Measurements from ENCODE around the gene TBC1D2B.

The TBC1D2B gene

DNA sequence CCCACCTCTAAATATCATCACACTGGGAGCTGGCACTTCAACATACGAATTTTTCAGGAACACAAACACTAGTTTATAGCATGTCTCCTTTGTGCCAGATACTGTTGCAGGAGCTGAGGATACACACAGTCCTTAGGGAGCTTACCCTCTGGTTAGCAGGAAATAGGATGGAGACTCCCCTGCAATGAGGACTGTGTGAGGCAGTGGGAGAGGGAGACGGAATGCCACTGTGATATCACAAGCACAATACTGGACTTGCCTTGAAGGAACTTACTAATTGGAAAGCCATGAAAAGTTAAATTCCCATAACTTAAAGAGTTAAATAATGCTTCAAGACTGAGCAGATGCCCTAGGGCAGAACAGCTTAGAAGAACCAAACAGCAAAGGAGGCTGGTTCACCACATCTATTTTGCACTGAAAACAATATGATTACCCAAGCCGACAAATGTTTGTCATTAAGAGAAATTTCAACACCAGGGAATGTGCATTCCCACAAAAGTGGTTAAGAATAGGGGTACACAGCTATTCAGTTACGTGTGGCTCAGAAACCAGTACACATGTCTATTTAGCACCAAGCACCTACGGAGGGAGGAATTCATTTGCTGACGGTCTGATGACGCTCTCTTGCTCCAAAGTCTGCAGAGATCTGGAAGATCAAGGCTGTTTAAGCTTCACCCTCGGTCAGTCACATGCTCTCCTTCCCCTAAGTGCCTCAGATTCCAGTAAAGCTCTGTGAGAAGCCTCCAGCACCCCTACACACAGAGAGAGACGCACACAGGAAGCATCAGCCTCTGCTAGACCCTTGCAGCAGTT is 5.2 kb downstream of the TBC1D2B start:
- H3K4me3 Mint-ChIP-seq = peak overlapping the region; percentile 67
- H3K9me3 Mint-ChIP-seq = no peaks in the 10 kb centered on the region
- H3K27me3 Mint-ChIP-seq = no peaks in the 10 kb centered on the region
- peaks cover 69% of the 10 kb centered on the region for H3K4me1 Mint-ChIP-seq (ENCODE audit: low read depth)
- intact Hi-C loops (cut with micrococcal nuclease) = loop anchor here (5.0 kb wide), 1 partner anchor 35 kb away; no protein-coding TSS in a partner anchor
- no peak overlapping the region for H3K27ac Mint-ChIP-seq
- H3K36me3 Mint-ChIP-seq (ENCODE audit: low read depth) = peaks cover 52% of the 10 kb centered on the region

DNA sequence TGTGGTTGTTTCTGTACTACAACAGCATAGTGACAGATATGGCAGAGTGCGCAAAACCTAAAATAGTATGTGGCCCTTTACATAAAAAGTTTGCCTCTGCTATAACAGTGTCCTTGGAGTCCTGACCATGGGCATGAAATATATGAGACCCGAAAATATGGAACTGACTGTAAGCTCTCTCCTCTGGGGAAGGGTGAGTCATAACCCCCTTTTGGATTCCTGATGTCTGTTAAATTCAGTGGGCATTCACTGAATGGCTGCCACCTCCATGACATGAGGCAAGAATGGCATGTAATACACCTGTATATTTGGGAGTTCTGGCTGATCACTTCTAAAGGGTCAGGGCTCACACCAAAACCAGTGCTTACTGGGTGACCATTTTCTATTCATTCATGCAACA is 6.1 kb downstream of the TBC1D2B start:
- peaks cover 69% of the 10 kb centered on the region for H3K4me1 Mint-ChIP-seq (ENCODE audit: low read depth)
- intact Hi-C loops (cut with micrococcal nuclease) = loop anchor here (5.0 kb wide), 1 partner anchor 34 kb away; no protein-coding TSS in a partner anchor
- H3K27ac Mint-ChIP-seq = no peak overlapping the region
- H3K36me3 Mint-ChIP-seq (ENCODE audit: low read depth) = peaks cover 47% of the 10 kb centered on the region
- no peaks in the 10 kb centered on the region for H3K27me3 Mint-ChIP-seq
- H3K4me3 Mint-ChIP-seq = no peak overlapping the region
- H3K9me3 Mint-ChIP-seq = no peaks in the 10 kb centered on the region

DNA sequence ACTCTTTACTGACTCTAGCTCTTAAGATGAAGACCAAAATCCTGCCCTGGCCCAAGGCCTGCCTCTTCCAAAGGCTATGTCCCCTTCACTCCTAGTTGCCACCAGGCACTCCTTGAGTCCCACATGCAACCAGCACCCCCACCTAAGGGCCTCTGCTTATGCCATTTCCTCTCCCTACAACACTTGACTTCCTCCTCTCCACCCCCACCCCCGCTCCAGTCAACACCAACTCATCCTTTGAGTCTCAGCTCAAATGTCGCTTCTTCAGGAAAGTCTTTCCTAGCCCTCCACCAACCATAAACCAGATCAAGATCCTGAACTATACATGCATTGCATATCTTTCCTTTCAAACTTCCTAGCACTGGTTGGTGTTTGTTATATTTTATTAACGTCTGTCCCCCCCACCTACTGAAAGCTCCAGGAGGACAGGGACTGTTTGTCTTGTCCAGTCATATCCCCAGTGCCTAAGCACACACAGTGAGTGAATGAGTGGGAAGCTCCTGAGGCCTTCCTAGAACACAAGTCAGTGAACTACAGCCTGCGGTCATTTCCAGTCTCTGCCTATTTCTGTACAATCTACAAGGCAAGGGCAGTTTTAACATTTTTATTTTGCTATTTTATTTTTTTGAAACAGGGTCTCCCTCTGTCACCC is 7.3 kb downstream of the TBC1D2B start:
- intact Hi-C loops (cut with micrococcal nuclease) = loop anchor here (5.0 kb wide), 1 partner anchor 33 kb away; no protein-coding TSS in a partner anchor
- Mint-ChIP-seq H3K4me1 (ENCODE audit: low read depth) (peaks cover 58% of the 10 kb centered on the region), H3K4me3 (peak overlapping the region; percentile 68)

DNA sequence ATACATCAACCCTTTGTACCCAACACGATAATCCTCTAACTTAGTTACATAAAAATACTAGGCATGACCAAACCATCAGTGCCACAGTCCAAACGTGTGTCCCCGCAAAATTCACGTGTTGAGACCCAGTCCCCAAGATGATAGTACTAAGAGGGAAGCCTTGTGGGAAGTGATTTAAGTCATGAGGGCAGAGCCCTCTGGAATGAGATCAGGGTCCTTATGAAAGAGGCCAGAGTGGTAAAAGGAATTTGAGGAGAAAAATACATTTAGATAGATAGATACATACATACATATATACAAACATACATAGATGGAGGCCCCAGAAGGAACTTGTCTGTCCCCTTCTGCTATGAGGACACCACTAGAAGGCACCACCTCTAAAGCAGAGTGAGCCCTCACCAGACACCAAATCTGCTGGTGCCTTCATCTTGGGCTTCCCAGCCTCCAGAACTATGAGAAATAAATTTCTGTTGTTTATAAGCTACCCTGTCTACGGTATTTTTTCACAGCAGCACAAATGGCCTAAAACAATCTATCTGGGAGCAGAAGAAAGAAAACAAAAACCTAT is 8.0 kb downstream of the TBC1D2B start:
- peaks cover 29% of the 10 kb centered on the region for H3K36me3 Mint-ChIP-seq (ENCODE audit: low read depth)
- no peaks in the 10 kb centered on the region for H3K27me3 Mint-ChIP-seq
- H3K9me3 Mint-ChIP-seq = no peaks in the 10 kb centered on the region
- H3K4me1 Mint-ChIP-seq (ENCODE audit: low read depth) = peaks cover 55% of the 10 kb centered on the region
- peak overlapping the region; percentile 72 for H3K4me3 Mint-ChIP-seq
- intact Hi-C loops (cut with micrococcal nuclease) = loop anchor here (5.0 kb wide), 1 partner anchor 32 kb away; no protein-coding TSS in a partner anchor
- H3K27ac Mint-ChIP-seq = no peak overlapping the region

More for the DNA sequence above, 7.3 kb downstream of the TBC1D2B start:
- Mint-ChIP-seq H3K27ac (no peak overlapping the region), H3K27me3 (no peaks in the 10 kb centered on the region), H3K36me3 (ENCODE audit: low read depth) (peaks cover 36% of the 10 kb centered on the region), H3K9me3 (no peaks in the 10 kb centered on the region)

DNA sequence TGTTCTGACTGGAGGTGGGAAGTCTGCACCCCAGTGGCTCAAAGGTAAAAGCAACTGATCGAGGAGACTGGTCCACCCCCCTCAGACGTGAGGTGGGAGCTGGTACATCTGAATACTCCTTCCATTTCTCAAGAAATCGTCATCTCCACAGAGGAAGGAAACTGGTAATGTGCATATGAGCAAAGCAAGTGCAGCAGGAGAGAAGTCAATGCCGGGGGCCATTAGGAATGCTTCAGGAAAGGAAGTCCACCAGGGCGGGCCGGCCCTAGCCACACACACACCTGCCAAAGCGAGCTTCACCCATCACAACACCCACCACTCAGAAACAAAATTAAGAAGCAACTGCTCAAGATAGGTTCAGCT is 8.5 kb downstream of the TBC1D2B start:
- peaks cover 24% of the 10 kb centered on the region for H3K36me3 Mint-ChIP-seq (ENCODE audit: low read depth)
- no peak overlapping the region for H3K27ac Mint-ChIP-seq
- intact Hi-C loops (cut with micrococcal nuclease) = no loop called here
- H3K4me1 Mint-ChIP-seq (ENCODE audit: low read depth) = peaks cover 50% of the 10 kb centered on the region
- H3K27me3 Mint-ChIP-seq = no peaks in the 10 kb centered on the region
- no peaks in the 10 kb centered on the region for H3K9me3 Mint-ChIP-seq
- peak overlapping the region; percentile 72 for H3K4me3 Mint-ChIP-seq

DNA sequence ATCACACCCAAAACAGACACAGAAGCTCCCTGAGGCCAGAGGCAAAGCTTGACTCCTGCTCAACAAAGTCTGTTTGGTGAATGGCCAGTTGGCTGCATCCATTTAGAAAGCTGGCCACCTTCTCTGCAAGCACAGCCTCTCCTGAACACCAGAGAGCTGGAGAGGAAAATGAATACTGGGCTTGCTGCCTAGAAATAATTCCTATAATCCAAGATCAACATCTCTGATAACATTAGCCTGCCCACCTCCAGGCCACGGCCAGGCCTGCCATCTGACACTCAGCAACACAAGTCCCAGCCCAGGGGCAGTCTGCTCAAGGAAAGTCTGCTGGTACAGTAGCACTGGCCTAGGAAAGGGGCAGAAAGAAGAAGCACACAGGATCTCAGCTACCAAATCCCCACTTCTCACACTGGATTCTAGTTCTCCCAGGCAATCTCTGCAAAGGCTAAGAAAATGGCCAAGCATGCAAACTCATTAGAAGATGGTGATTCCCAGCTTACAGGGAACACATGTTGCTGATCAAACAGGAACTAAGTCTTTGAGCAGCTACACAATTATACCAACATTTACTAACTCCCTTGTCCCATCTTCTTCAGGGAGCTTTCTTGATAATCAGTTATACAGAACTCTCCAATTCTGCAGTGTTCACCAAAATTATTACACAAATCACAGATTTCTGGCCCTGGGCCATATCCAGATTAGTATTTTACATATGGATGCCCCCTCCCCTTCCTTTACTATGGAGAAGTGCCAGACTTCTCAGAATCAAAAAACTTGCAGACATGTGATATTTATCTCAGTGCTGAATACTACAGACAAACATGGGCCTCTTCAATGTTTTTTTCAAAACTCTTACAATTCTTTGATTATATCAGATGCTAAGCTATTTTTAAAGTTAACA is 9.9 kb downstream of the TBC1D2B start:
- Mint-ChIP-seq H3K9me3 (no peaks in the 10 kb centered on the region), H3K27me3 (no peaks in the 10 kb centered on the region), H3K4me3 (peak overlapping the region; percentile 72), H3K4me1 (ENCODE audit: low read depth) (peaks cover 39% of the 10 kb centered on the region), H3K27ac (no peak overlapping the region), H3K36me3 (ENCODE audit: low read depth) (peaks cover 17% of the 10 kb centered on the region)
- intact Hi-C loops (cut with micrococcal nuclease) = no loop called here

DNA sequence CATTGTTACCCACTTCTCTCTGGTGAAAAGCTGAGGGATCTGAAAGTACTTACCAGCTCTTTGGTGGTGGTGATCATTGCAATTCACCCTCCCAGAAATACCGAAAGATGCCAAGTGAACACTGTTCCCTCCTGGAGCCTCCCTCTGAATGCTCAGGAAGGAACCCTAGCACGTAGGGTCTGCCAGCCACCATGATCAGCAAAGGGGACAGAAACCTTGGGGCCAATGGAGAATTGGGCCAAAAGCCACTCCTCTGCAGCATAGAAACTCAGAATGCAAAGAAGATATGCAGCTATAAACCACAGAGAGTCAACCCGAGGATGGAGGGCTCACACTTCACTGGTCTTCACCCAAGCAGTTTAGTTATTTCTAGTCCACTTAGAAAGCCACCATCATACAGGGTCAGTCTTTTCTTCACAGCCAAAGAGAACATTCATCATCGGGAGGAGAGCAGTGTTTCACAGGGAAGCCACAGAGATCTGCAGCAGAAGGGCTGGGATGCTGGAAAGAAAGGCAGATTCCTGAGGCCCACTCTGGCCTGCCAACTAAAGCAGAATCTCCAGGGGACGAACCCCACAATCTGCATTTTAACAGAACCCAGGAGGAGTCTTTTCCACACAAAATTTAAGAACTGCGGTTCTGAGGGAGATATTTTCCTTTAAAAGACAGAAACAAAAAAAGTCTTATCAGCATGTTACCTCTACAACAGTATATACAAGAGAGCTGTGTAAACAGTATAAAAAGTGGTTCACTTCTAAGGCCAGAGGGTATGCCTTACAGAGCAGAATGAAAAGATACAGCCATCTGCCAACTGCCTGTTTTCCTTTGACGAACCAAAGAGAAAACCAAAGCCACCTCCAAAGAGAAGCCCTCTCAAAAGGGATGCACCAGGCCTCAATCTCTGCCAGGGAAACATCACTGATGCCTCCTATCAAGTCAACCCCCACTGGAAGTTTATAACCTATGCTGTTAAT is 11.3 kb downstream of the TBC1D2B start:
- no peaks in the 10 kb centered on the region for H3K9me3 Mint-ChIP-seq
- H3K27ac Mint-ChIP-seq = no peak overlapping the region
- intact Hi-C loops (cut with micrococcal nuclease) = no loop called here
- peak overlapping the region; percentile 39 for H3K4me3 Mint-ChIP-seq
- peaks cover 32% of the 10 kb centered on the region for H3K4me1 Mint-ChIP-seq (ENCODE audit: low read depth)
- no peaks in the 10 kb centered on the region for H3K27me3 Mint-ChIP-seq
- peaks cover 7% of the 10 kb centered on the region for H3K36me3 Mint-ChIP-seq (ENCODE audit: low read depth)

DNA sequence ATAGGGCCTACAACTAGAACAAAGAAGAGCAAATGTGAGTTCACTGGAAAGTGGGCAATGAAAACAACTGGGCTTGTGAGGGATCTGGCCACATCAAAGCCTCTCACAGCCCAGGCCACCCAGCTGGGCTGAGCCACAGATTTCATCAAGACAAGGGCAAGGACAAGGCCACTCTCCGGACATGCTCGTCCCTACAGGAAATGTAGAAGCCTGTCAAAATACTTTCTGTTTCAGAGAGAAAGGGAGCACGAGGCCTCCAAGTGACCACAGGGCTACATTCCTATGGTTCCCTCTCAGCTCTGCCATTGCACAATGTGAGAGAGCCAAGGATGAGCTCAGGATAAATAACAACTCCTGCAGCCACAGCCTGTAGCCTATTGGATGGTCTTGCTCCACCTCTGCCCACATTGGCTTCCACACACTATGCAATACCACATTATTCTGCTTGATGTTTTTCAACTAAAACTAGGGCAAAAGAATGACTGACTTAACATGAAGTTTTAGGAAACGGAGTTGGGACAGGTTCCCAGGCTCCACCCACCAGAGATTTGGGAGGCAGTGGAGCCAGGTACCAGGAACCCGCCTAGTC is 12.1 kb downstream of the TBC1D2B start:
- H3K9me3 Mint-ChIP-seq = no peaks in the 10 kb centered on the region
- intact Hi-C loops (cut with micrococcal nuclease) = no loop called here
- H3K4me3 Mint-ChIP-seq = peak overlapping the region; percentile 57
- H3K36me3 Mint-ChIP-seq (ENCODE audit: low read depth) = peaks cover 6% of the 10 kb centered on the region
- peaks cover 31% of the 10 kb centered on the region for H3K4me1 Mint-ChIP-seq (ENCODE audit: low read depth)
- no peaks in the 10 kb centered on the region for H3K27me3 Mint-ChIP-seq
- H3K27ac Mint-ChIP-seq = no peak overlapping the region

DNA sequence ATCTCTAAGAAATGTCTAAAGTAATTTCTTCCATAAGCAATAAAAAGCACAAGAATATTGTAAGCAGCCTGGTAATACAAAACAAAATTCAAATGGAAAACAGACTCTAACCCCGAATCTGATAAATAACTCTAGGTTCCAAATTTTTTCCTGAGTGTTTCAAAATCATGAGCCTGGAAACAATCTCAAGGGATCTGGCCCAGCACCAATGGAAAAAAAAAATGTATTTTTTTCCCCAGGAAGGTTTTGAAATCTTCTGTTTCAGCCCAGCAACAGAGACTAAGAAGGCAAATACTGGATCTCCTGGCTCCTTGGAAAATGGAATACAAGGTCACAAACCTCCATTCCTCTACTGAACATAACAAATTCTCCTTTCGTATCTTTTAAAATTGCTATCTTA is 13.0 kb downstream of the TBC1D2B start:
- Mint-ChIP-seq H3K4me1 (ENCODE audit: low read depth) (peaks cover 31% of the 10 kb centered on the region), H3K36me3 (ENCODE audit: low read depth) (peaks cover 6% of the 10 kb centered on the region), H3K27me3 (no peaks in the 10 kb centered on the region), H3K27ac (no peak overlapping the region), H3K4me3 (no peak overlapping the region), H3K9me3 (no peaks in the 10 kb centered on the region)
- intact Hi-C loops (cut with micrococcal nuclease) = no loop called here

DNA sequence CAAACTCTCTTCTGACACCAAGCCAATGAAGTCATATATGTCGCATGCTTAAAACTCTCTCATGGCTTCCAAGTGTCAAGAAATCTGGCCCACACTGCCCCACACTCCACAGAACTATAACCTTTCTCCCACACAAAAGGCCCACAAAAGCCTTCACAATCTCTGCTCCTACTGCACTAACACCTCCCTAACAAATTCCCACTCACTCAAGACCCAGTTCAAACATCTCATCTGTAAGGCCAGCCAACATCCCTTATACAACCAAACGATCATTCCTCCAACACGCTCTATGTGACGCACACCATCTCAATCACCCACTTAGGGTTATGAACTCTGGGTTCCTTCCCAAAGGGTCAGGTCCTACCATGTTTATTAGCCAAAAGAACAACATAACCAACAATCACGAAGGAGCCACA is 13.5 kb downstream of the TBC1D2B start:
- no peaks in the 10 kb centered on the region for H3K27me3 Mint-ChIP-seq
- peaks cover 31% of the 10 kb centered on the region for H3K4me1 Mint-ChIP-seq (ENCODE audit: low read depth)
- no peaks in the 10 kb centered on the region for H3K9me3 Mint-ChIP-seq
- intact Hi-C loops (cut with micrococcal nuclease) = no loop called here
- no peak overlapping the region for H3K27ac Mint-ChIP-seq
- H3K36me3 Mint-ChIP-seq (ENCODE audit: low read depth) = peaks cover 9% of the 10 kb centered on the region
- H3K4me3 Mint-ChIP-seq = no peak overlapping the region

DNA sequence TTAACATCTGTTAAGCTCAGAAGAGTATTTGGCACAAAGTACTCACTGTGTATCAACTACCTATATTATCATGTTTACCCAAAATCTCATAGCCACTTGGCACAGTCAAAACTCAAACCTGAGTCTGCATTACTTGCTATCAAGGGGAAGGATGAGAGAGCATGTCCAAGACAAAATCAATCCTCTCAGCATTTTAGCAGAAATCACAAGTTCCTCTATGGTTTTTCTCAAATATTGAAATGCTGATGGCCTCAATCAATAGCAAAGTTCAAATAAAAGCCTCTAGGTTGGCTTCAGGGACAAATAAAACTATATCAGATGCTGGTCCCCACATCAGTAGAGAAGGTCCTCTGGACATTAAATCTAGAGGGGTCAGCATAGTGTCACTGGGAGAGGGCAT is 14.3 kb downstream of the TBC1D2B start:
- Mint-ChIP-seq H3K27me3 (no peaks in the 10 kb centered on the region), H3K4me3 (no peak overlapping the region), H3K9me3 (no peaks in the 10 kb centered on the region), H3K36me3 (ENCODE audit: low read depth) (peaks cover 16% of the 10 kb centered on the region), H3K4me1 (ENCODE audit: low read depth) (peaks cover 31% of the 10 kb centered on the region), H3K27ac (no peak overlapping the region)
- intact Hi-C loops (cut with micrococcal nuclease) = no loop called here

DNA sequence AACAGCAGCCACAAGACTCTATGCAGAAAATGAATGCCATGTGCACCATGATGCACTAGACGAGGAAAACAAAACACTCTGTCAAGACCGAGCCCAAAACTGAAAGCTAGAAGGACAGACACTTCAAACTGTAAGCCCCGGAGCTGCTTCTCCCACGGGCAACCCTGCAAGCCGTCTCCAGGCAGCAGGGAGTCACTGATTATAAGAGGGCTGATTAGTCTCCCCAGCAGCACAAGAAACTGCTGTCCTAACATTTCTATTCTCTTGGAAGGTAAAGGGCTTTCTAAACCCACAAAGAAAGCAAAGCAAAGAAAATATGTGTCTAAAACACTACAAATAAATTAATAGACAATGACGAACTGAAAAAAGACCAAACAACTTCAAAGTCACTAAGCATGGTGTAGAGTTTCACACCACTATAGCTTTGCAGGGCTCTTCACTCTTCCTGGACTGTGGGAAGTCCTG is 15.5 kb downstream of the TBC1D2B start:
- H3K27me3 Mint-ChIP-seq = no peaks in the 10 kb centered on the region
- H3K4me3 Mint-ChIP-seq = peak overlapping the region; percentile 44
- peaks cover 39% of the 10 kb centered on the region for H3K4me1 Mint-ChIP-seq (ENCODE audit: low read depth)
- no peaks in the 10 kb centered on the region for H3K9me3 Mint-ChIP-seq
- peak overlapping the region; percentile 74 for H3K27ac Mint-ChIP-seq
- peaks cover 10% of the 10 kb centered on the region for H3K36me3 Mint-ChIP-seq (ENCODE audit: low read depth)
- intact Hi-C loops (cut with micrococcal nuclease) = no loop called here

Measured in dendritic cell treated with granulocyte-macrophage colony-stimulating factor and Interleukin-4, amounts not matched to agents 40 ng/mL and 50 ng/mL, for 4 days (primary cell).